Stimulated activated CD4-positive, alpha-beta T cell treated with anti-CD3 and anti-CD28 coated beads, Interleukin-1b, Interleukin-23, amount 100 ng/mL, for 4 hours (primary cell): Measurements from ENCODE around the gene AUH.
"Not testable (repeated sequence)": the region's sequence is repeated elsewhere in the genome, so short reads cannot be mapped to it uniquely, and the experiment has no call there.

Experiments
- DNase-seq, 2 donors: peaks; one replicate each; pipeline ENCODE4 v3.0.0-alpha.2; 2020; ENCODE audit warnings: low read depth in 2 of 2

Gene AUH

GRCh38 chr9:91361291-91362050 lies at the start of gene AUH:
TSS of gene AUH (minus strand) at chr9:91361918. CDS start at chr9:91361889, 29 bp downstream.
- DNase-seq = peak; percentile 78 to 85

GRCh38 chr9:91411096-91411771 lies 49.5 kb upstream of the AUH start:
- DNase-seq = no peak

- no peak for DNase-seq
Measured at GRCh38 chr9:91410161-91410560, 48.4 kb upstream of the AUH start.

GRCh38 chr9:91408475-91408874 lies 46.8 kb upstream of the AUH start:
- no peak for DNase-seq

GRCh38 chr9:91407580-91408318 lies 46.0 kb upstream of the AUH start:
- DNase-seq = no peak

- DNase-seq = no peak
Measured at GRCh38 chr9:91405343-91406077, 43.8 kb upstream of the AUH start.

- no peak for DNase-seq
Measured at GRCh38 chr9:91403665-91404543, 42.2 kb upstream of the AUH start.

- no peak for DNase-seq
Measured at GRCh38 chr9:91398926-91399325, 37.2 kb upstream of the AUH start.

- DNase-seq = no peak
Measured at GRCh38 chr9:91395553-91396471, 34.1 kb upstream of the AUH start.

- DNase-seq = no peak
Measured at GRCh38 chr9:91395106-91395552, 33.4 kb upstream of the AUH start.

- DNase-seq = no peak
Measured at GRCh38 chr9:91393826-91394225, 32.1 kb upstream of the AUH start.

GRCh38 chr9:91392435-91392834 lies 30.7 kb upstream of the AUH start:
- no peak for DNase-seq

GRCh38 chr9:91391818-91392217 lies 30.1 kb upstream of the AUH start:
- DNase-seq = no peak

- DNase-seq = no peak
Measured at GRCh38 chr9:91391412-91391811, 29.7 kb upstream of the AUH start.

- not testable (repeated sequence) for DNase-seq
Measured at GRCh38 chr9:91389686-91390085, 28.0 kb upstream of the AUH start.

GRCh38 chr9:91386765-91387164 lies 25.0 kb upstream of the AUH start:
- no peak for DNase-seq

GRCh38 chr9:91384954-91385353 lies 23.2 kb upstream of the AUH start:
- no peak for DNase-seq

GRCh38 chr9:91383577-91383976 lies 21.9 kb upstream of the AUH start:
- DNase-seq = no peak

GRCh38 chr9:91382298-91382697 lies 20.6 kb upstream of the AUH start:
- no peak for DNase-seq

GRCh38 chr9:91379426-91379825 lies 17.7 kb upstream of the AUH start:
- DNase-seq = no peak
